Subcutaneous abdominal adipose tissue (tissue), 5 donors: ENCODE results near the gene TEX52.

Source experiments
- H3K27ac ChIP-seq: one replicate; pipeline ENCODE4 v1.7.0; 2013; ENCODE audit warnings: low read depth, mild to moderate bottlenecking, inconsistent platforms, low read length, moderate library complexity
- H3K27me3 ChIP-seq, 5 donors: one replicate each; pipeline ENCODE4 v1.7.0; 2013; ENCODE audit warnings: low read length in 5 of 5, inconsistent platforms in 1 of 5; ENCODE audit not compliant: control insufficient read depth in 5 of 5, insufficient read depth in 4 of 5
- H3K36me3 ChIP-seq, 5 donors: one replicate each; pipeline ENCODE4 v1.7.0; 2013; ENCODE audit warnings: low read length in 5 of 5; ENCODE audit not compliant: control insufficient read depth in 5 of 5, insufficient read depth in 5 of 5
- H3K4me1 ChIP-seq, 5 donors: one replicate each; pipeline ENCODE4 v1.7.0; 2013; ENCODE audit warnings: low read length in 5 of 5, mild to moderate bottlenecking in 3 of 5, moderate library complexity in 1 of 5; ENCODE audit not compliant: control insufficient read depth in 5 of 5, insufficient read depth in 5 of 5
- H3K4me3 ChIP-seq, 5 donors: one replicate each; pipeline ENCODE4 v1.7.0; 2013; ENCODE audit warnings: low read length in 5 of 5, low read depth in 1 of 5
- H3K9ac ChIP-seq, 5 donors: one replicate each; pipeline ENCODE4 v1.7.0; 2013; ENCODE audit warnings: low read length in 5 of 5, mild to moderate bottlenecking in 4 of 5, moderate library complexity in 3 of 5
- H3K9me3 ChIP-seq, 5 donors: one replicate each; pipeline ENCODE4 v1.7.0; 2013; ENCODE audit warnings: low read length in 5 of 5; ENCODE audit not compliant: control insufficient read depth in 5 of 5
- donor health status: healthy.
- donor health status: healthy.
- donor health status: healthy.
- donor health status: healthy.
- donor health status: healthy.

The TEX52 gene

DNA sequence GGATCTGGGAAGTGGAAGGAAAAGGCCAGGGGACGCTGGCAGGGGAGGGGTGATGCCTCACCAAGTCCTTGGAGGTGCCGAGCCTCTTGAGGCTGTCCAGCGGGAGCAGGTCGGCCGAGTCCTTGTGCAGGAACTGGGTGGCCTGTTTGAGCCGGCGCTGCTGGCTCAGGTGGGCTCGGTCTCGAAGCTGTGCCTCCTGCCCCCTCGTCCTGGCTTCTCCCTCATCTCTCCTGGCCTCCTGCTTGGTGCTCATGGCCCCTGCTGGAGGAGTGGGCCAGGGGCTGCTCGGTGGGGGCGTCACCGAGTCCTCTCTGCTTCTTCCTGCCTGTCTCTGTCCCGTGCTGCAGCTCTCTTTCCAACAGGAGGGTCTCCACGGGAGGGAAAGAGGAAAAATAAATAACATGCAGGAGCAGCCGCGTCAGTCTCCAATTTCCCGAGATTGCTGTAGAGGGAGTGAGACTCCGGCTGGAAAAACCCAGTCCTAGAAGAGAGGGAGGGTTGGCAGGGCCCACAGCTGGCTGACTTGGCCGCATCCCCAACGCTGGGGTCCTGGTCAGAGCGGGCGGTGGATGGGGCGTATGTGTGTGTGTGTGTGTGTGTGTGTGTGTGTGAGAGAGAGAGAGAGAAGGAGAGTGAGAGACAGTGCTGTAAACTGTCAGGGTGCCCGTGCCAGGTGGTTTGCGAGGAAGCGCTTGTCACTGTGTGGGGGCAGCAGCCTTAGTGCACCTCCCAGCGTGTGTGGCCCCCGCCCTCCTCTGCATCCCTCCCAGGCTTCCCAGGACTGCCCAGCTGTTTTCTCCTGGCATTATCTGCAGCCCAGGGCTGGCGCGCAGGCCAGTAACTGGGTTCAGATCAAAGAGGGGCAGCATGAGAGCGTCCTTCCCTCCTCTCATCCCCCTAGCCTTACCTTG is 22.0 kb downstream of the TEX52 start, which contains the start of gene NRIP2:
Gene NRIP2, minus strand, starts transcription at position 455 of the 911 bp plus-strand sequence. Its CDS starts 52 bp downstream, at position 403.
- no peaks in the 10 kb centered on the region for H3K9me3 ChIP-seq
- H3K9ac ChIP-seq, result no peak within 1 kb of the TSS
- H3K27ac ChIP-seq, result no peak within 1 kb of the TSS
- peaks cover 0 to 14% (median 9%) of the 10 kb centered on the region in 5 donors for H3K4me1 ChIP-seq
- peaks cover 0 to 40% (median 26%) of the 10 kb centered on the region in 5 donors for H3K36me3 ChIP-seq
- no peak within 1 kb of the TSS for H3K4me3 ChIP-seq
- H3K27me3 ChIP-seq, result peaks cover 0 to 18% (median 9%) of the 10 kb centered on the region in 5 donors

DNA sequence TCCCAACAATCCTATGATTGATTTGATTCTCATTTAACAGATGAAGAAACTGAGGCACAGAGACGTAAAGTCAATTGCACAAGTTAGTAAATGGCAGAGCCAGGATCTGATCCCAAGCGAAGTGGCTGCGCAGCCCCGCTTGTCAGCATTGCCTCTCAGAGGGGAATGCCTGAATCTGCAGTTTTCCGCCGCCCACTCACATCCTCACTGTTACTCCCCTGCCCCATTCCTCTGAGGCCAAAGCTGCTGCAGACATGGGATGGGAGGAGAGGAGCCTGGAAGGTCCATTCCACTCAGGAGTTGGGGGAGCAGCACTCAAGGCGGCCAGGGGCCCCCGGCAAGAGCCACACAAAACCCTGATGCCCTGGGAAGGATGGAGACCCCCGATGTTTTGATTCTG is 23.0 kb downstream of the TEX52 start:
- Histone ChIP-seq H3K9me3 (no peaks in the 10 kb centered on the region), H3K27ac (no peak overlapping the region), H3K4me1 (peaks cover 0 to 14% (median 9%) of the 10 kb centered on the region in 5 donors), H3K4me3 (no peak overlapping the region), H3K36me3 (peaks cover 3 to 44% (median 28%) of the 10 kb centered on the region in 5 donors), H3K9ac (no peak overlapping the region), H3K27me3 (peaks cover 0 to 18% (median 9%) of the 10 kb centered on the region in 5 donors)

DNA sequence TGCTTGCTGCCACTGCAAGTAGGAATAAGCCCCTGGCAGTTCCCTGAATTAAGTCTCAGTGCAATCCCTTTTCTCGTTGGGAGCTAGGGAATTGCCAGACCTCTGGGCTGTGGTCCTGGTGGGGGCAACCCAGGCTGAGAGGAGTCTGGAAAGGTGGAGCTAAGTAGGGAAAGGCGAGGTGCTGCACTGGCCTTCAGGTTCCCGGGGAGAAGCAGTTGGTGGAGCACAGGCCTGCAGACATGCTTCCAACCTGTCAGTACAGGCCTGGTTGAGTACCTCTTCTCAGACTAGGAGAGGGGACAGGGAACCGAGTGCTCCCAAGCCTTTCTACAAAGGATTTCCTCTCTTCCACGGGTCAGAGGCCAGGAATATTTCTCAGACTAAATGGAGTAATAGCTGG is 23.5 kb downstream of the TEX52 start:
- Histone ChIP-seq H3K9me3 (no peaks in the 10 kb centered on the region), H3K9ac (no peak overlapping the region), H3K27me3 (peaks cover 0 to 18% (median 9%) of the 10 kb centered on the region in 5 donors), H3K36me3 (peaks cover 3 to 44% (median 26%) of the 10 kb centered on the region in 5 donors), H3K27ac (no peak overlapping the region), H3K4me3 (no peak overlapping the region), H3K4me1 (peaks cover 0 to 14% (median 9%) of the 10 kb centered on the region in 5 donors)

DNA sequence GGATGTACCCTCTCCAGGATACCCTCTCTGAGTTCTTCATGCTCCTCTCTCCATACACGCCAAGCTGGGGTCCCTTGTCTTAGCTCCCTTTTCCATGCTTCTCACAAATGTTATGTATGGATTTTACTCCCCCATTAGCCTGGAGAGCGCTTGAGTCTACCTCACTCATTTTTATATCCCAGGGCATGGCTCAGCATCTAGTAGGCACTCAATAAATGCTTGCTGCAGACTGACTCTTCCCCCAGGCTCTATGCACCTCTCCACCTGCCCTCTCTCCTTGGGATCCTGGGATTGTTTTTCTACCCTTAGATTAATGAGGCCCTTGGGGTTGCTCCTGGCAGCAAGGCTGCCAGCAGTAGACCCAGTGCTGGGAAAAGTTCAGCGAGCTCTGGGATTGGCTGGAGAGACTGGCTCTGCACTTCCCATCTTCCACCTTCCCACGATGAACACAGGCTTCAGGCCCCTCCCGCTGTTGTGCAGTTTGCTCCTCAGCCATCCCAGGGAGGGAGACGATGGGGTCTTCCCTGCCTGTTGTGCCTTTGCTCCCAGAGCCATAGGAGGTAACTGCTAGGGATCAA is 24.2 kb downstream of the TEX52 start:
- Histone ChIP-seq H3K27ac (no peak overlapping the region), H3K27me3 (peaks cover 0 to 18% (median 9%) of the 10 kb centered on the region in 5 donors), H3K9ac (no peak overlapping the region), H3K9me3 (no peaks in the 10 kb centered on the region), H3K4me1 (peaks cover 0 to 14% (median 9%) of the 10 kb centered on the region in 5 donors), H3K4me3 (no peak overlapping the region), H3K36me3 (peaks cover 3 to 44% (median 28%) of the 10 kb centered on the region in 5 donors)

DNA sequence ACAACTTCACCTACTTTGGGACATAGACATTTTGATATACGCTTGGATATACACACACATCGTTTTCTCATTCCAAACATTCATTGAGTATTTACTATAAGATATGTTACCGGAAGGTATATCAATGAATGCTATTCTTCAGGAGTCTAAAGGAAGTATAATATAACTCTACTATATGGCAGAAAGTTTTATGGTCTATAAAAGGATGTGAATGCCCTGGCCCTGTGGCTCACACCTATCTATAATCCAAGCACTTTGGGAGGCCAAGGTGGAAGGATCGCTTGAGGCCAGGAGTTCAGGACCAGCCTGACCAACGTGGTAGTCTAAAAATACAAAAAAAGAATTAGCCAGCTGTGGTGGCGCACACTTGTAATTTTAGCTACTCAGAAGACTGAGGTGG is 27.6 kb downstream of the TEX52 start:
- Histone ChIP-seq H3K27ac (no peak overlapping the region), H3K27me3 (peaks cover 0 to 5% (median 1%) of the 10 kb centered on the region in 5 donors), H3K4me3 (no peak overlapping the region), H3K36me3 (peaks cover 10 to 76% (median 62%) of the 10 kb centered on the region in 5 donors), H3K4me1 (peaks cover 0 to 7% (median under 1%) of the 10 kb centered on the region in 5 donors), H3K9me3 (no peaks in the 10 kb centered on the region), H3K9ac (no peak overlapping the region)

DNA sequence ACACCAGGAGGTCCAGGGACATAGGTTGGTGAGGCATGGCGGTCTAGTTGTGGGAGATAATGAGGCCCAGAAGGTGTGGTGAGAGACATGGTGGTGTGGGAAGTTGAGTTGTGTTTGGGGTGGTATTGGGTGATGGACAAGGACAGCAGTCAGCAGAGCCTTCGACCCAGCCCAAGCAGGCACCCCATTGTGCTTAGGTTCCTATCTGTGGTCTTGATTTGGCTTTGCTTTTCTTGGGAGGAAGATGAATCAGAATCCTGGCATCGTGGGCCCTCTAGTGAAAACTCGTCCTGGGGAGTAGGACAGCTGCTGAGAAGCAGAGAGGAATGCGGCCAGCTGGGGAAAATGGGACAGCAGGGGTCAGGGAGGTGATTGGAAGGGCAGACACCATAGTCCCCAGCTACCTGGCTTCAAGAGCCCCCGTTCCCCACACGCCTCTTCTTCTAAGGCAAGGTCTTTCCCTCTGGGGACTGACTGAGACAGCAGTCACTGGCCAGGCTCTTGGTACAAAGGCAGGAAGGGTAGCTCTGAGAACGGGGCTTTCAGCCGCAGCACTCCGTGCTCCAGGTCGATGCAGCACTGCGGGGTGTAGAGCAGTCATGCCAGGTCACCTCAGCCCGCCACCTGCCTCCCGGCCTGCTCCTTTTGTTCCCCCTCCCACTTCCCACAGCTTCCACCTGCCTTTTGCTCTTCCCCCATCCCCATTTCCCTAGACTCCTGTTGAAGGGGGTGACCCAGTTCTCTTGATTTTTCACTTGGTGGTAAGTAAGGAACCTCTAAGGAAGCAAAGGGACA is 29.9 kb downstream of the TEX52 start:
- Histone ChIP-seq H3K36me3 (peaks cover 18 to 95% (median 82%) of the 10 kb centered on the region in 5 donors), H3K27me3 (no peaks in the 10 kb centered on the region), H3K4me3 (no peak overlapping the region), H3K9me3 (no peaks in the 10 kb centered on the region), H3K9ac (no peak overlapping the region), H3K4me1 (no peaks in the 10 kb centered on the region), H3K27ac (no peak overlapping the region)

DNA sequence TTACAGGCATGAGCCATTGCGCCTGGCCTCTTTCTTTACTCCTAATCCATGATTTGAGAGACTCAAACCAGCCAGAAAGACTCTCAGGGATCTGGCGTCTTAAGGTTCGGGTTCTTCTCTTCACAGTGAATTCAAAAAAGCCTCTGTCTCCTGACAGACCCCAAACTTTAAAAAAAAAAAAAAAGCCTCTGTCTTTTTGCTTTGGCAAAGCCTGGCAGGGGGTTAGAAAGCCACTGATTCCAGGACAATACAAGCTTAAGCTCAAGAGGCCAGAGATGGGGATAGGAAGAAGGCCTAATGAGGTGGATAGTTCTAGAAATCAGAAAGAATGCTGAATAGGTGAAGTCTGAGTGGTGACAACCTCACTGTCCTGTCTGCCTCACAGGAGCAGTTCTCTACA is 30.8 kb downstream of the TEX52 start:
- Histone ChIP-seq H3K9me3 (no peaks in the 10 kb centered on the region), H3K36me3 (peaks cover 18 to 96% (median 85%) of the 10 kb centered on the region in 5 donors), H3K27me3 (no peaks in the 10 kb centered on the region), H3K27ac (no peak overlapping the region), H3K9ac (no peak overlapping the region), H3K4me3 (no peak overlapping the region), H3K4me1 (no peaks in the 10 kb centered on the region)

DNA sequence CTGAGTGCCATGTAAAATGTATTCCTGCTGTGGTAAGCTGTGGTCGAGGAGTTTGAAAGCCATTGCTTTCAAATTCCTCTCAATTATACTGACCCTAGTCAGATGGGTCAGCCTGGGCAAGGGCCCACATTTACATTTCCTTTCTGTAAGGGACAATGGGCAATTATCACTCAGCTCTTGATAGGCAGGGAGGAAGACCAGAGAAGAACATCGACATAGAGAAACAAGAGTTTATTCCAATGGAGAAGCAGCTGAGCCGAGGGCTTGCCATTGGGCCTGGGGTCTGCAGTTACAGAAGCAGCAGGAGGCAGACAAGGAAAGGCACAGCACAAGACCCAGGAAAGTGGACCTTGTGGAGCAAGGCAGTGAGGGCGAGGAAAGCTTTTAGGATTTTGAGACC is 31.7 kb downstream of the TEX52 start:
- Histone ChIP-seq H3K9me3 (no peaks in the 10 kb centered on the region), H3K9ac (no peak overlapping the region), H3K27ac (no peak overlapping the region), H3K27me3 (no peaks in the 10 kb centered on the region), H3K4me3 (no peak overlapping the region), H3K4me1 (no peaks in the 10 kb centered on the region), H3K36me3 (peaks cover 18 to 97% (median 83%) of the 10 kb centered on the region in 5 donors)

DNA sequence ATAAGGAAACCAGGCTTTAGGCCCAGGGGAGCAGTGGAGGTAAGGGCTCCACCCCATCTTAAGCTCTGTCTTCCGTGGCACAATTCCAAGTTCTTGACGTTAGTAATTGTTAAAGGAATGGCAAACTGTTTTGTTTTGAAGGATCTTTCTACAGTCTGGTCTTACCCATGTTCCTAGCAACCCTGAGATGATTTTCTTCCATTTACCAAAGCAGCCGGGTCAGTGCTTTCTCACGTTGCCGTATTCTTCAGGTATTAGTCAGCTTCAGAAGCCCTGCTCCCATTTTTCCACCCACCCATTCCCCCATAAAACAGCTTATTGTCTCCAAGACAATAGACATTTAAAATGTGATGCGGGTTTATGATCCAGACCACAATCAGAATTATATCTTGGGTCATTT is 32.3 kb downstream of the TEX52 start:
- Histone ChIP-seq H3K36me3 (peaks cover 18 to 99% (median 87%) of the 10 kb centered on the region in 5 donors), H3K4me3 (no peak overlapping the region), H3K4me1 (no peaks in the 10 kb centered on the region), H3K27ac (no peak overlapping the region), H3K27me3 (no peaks in the 10 kb centered on the region), H3K9ac (no peak overlapping the region), H3K9me3 (no peaks in the 10 kb centered on the region)
